OCI-LY3 (cell line): ENCODE data around the gene C6orf118.

Source experiments
- H2AFZ ChIP-seq: fragments of 200-600, 300-600 bp; shearing (Covaris generic); 2 replicates; pipeline ENCODE4 v1.6.0; 2014; ENCODE audit warnings: antibody characterized with exemption, low read depth, low read length
- H3K27ac ChIP-seq: fragments of 200-600, 300-600 bp; sonication (generic); 2 replicates; pipeline ENCODE4 v1.5.1; 2014; ENCODE audit warnings: mild to moderate bottlenecking, low read length, moderate library complexity, mixed read lengths
- H3K27me3 ChIP-seq: fragments of 200-600, 300-600 bp; sonication (generic); 2 replicates; pipeline ENCODE4 v1.6.1; 2014; ENCODE audit warnings: low read depth, low read length, mixed read lengths
- H3K36me3 ChIP-seq: fragments of 200-600, 300-600 bp; sonication (generic); replicated peaks from 2 replicates; pipeline ENCODE3; 2014; ENCODE audit warnings: low read depth, low read length, mixed read lengths
- H3K4me1 ChIP-seq: fragments of 300-600, 200-600 bp; sonication (generic); 2 replicates; pipeline ENCODE4 v1.6.1; 2014; ENCODE audit warnings: low read length, mixed read lengths
- H3K4me2 ChIP-seq: fragments of 200-600, 300-600 bp; sonication (generic); 2 replicates; pipeline ENCODE4 v1.6.1; 2014; ENCODE audit warnings: low read length, mixed read lengths
- H3K4me3 ChIP-seq: fragments of 300-600, 200-600 bp; sonication (generic); 2 replicates; pipeline ENCODE4 v1.5.1; 2014; ENCODE audit warnings: antibody characterized with exemption, mild to moderate bottlenecking, low read length, moderate library complexity
- H3K79me2 ChIP-seq: fragments of 300-600, 200-600 bp; shearing (Covaris generic); 2 replicates; pipeline ENCODE4 v1.6.1; 2014; ENCODE audit warnings: mild to moderate bottlenecking, low read length, mixed read lengths
- H3K9ac ChIP-seq: fragments of 300-600, 200-600 bp; shearing (Covaris generic); 2 replicates; pipeline ENCODE4 v1.6.0; 2014; ENCODE audit warnings: mild to moderate bottlenecking, low read length, moderate library complexity
- H3K9me3 ChIP-seq: fragments of 200-600, 300-600 bp; shearing (Covaris generic); 2 replicates; pipeline ENCODE4 v1.6.1; 2014; ENCODE audit warnings: low read length, mixed read lengths; ENCODE audit not compliant: insufficient read depth
- H4K20me1 ChIP-seq: fragments of 200-600, 300-600 bp; sonication (generic); 2 replicates; pipeline ENCODE4 v1.6.1; 2016; ENCODE audit warnings: low read length, mixed read lengths; ENCODE audit not compliant: insufficient read depth
- EZH2phosphoT487 ChIP-seq: fragments of 200-600 bp; shearing (Covaris generic); IDR thresholded peaks from 2 replicates; pipeline ENCODE4 v1.6.1; 2018; ENCODE audit warnings: antibody characterized with exemption, mixed run types, low read depth
- TF ChIP-seq, protein P1 (sequence below): fragments of 200-600, 300-600 bp; sonication (generic); IDR thresholded peaks from 2 replicates; pipeline ENCODE4 v1.5.1; 2014; ENCODE audit warnings: antibody characterized with exemption, low read length, low read depth

The C6orf118 gene

DNA sequence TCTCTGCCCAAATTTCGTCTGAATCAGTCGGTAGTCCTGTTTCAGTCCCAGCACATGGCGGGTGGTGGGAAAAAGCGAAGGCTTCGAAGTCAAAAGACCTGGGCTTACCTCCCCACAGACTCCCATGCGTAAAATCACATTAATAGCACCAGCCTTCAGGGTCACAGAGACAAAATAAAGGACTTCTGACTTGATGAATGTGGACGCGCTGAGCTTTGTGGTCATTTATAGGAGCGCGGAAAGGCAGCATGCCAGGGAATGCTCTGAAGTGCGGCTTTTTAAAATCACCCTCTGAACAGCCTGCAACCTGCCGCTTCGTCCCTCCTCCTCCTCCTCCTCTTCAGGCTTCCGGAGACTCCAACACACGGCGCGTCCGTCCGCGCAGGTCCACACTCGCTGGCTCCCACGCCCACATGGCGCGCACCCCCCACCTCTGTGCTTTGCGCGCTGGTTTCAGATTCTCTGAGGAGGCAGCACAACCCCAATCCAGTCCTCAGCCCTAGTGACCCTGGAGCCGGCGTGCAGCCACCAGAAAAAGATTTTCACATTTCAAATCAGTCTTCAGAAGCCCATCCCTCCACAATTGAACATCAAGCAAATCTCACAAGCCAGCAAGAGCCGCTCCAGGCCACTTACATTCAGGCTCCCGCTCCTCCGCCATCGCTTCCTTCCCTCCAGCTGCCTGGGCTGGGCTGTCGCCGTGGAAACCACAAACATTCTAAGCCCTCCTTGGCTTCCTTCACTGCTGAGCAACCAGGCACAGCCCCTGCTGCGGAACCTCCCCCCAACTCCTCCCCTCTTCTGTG, at the start of gene C6orf118:
Gene C6orf118 (minus strand): TSS at position 680 of the 806 bp plus-strand sequence. CDS start 19 bp downstream, at position 661.
- Histone ChIP-seq H3K4me2 (no peak within 1 kb of the TSS), H3K27ac (no peak within 1 kb of the TSS), H3K4me3 (no peak within 1 kb of the TSS), H3K4me1 (no peaks in the 10 kb centered on the region), H4K20me1 (no peaks in the 10 kb centered on the region), H3K9me3 (no peaks in the 10 kb centered on the region), H3K9ac (no peak within 1 kb of the TSS), H3K27me3 (no peaks in the 10 kb centered on the region), H3K79me2 (no peaks in the 10 kb centered on the region), H3K36me3 (no peaks in the 10 kb centered on the region), H2AFZ (no peak within 1 kb of the TSS)
- no peak for TF ChIP-seq EZH2phosphoT487
- TF ChIP-seq, protein P1, sequence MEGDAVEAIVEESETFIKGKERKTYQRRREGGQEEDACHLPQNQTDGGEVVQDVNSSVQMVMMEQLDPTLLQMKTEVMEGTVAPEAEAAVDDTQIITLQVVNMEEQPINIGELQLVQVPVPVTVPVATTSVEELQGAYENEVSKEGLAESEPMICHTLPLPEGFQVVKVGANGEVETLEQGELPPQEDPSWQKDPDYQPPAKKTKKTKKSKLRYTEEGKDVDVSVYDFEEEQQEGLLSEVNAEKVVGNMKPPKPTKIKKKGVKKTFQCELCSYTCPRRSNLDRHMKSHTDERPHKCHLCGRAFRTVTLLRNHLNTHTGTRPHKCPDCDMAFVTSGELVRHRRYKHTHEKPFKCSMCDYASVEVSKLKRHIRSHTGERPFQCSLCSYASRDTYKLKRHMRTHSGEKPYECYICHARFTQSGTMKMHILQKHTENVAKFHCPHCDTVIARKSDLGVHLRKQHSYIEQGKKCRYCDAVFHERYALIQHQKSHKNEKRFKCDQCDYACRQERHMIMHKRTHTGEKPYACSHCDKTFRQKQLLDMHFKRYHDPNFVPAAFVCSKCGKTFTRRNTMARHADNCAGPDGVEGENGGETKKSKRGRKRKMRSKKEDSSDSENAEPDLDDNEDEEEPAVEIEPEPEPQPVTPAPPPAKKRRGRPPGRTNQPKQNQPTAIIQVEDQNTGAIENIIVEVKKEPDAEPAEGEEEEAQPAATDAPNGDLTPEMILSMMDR, result no peak

DNA sequence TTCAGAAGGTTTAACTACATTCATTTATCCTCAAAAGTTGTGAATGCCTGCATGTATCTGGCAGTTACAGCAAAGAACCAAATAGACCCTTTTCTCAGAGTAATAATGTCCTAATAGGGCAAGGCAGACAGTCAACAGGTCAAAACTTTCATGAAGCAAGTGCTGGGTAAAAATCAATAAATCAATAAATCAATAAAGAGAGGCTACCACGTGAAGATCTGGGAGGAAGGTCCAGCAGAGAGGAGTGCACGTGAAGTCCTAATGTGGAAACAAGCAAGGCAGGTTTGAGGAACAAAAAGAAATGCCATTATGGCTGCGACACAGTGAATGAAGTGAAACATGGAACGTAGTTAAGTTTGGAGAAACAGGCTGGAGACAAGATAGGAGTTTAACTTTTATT, 36.3 kb upstream of the C6orf118 start:
- Histone ChIP-seq H3K4me2 (no peak overlapping the region), H3K9ac (no peak overlapping the region), H3K27ac (no peak overlapping the region), H3K79me2 (no peaks in the 10 kb centered on the region), H2AFZ (no peak overlapping the region), H4K20me1 (no peaks in the 10 kb centered on the region), H3K27me3 (no peaks in the 10 kb centered on the region), H3K4me3 (no peak overlapping the region), H3K9me3 (no peaks in the 10 kb centered on the region), H3K4me1 (no peaks in the 10 kb centered on the region), H3K36me3 (no peaks in the 10 kb centered on the region)
- TF ChIP-seq, protein P1, result no peak
- TF ChIP-seq EZH2phosphoT487, result no peak

DNA sequence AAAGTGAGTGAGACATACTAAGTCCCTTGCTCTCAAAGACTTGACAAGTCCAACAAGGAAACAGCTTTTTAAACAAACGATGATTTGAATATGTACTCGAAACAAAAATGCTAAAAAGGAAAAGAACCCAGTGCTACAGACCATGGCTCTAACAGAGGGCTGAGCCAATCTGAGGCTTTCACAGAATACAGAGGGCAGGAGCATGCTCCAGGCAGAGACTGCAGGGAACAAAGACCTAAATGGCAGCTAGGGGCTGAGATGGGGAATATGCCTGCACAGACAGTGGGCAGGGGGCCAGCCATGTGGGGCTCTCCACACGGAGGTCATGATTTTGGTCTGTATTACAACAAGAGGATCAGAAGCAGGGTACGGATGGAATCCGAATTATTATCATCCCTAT, 31.1 kb upstream of the C6orf118 start:
- Histone ChIP-seq H2AFZ (no peak overlapping the region), H4K20me1 (no peaks in the 10 kb centered on the region), H3K27ac (no peak overlapping the region), H3K27me3 (no peaks in the 10 kb centered on the region), H3K4me3 (no peak overlapping the region), H3K4me2 (no peak overlapping the region), H3K9ac (no peak overlapping the region), H3K36me3 (no peaks in the 10 kb centered on the region), H3K79me2 (no peaks in the 10 kb centered on the region), H3K4me1 (no peaks in the 10 kb centered on the region), H3K9me3 (no peaks in the 10 kb centered on the region)
- TF ChIP-seq EZH2phosphoT487, result no peak
- TF ChIP-seq, protein P1, result no peak

DNA sequence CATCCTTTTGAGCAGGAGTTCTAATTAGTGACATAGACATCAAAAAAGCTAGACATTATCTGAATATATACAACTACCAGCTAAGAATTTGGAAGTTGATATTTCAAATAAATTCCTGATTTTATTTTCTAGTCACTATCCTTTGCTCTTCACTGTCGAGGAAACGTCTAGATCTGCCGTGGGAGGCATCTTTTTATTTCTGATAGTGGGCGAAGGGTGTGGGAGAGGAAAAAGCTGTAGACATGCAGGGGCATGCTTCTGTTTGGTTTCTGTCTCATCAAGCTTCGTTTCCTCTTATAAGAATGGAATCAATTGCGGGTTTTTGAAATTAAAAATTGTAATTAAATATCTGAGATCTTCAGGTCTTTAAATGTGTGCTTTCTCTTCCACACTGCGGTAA, 16.2 kb upstream of the C6orf118 start:
- no peaks in the 10 kb centered on the region for H3K27me3 ChIP-seq
- no peak overlapping the region for H3K4me2 ChIP-seq
- no peak overlapping the region for H3K27ac ChIP-seq
- no peak for TF ChIP-seq EZH2phosphoT487
- TF ChIP-seq, protein P1, result no peak
- H3K36me3 ChIP-seq, result no peaks in the 10 kb centered on the region
- H3K9me3 ChIP-seq, result no peaks in the 10 kb centered on the region
- H4K20me1 ChIP-seq, result no peaks in the 10 kb centered on the region
- H3K4me1 ChIP-seq, result no peaks in the 10 kb centered on the region
- H3K79me2 ChIP-seq, result no peaks in the 10 kb centered on the region
- no peak overlapping the region for H3K9ac ChIP-seq
- no peak overlapping the region for H3K4me3 ChIP-seq
- H2AFZ ChIP-seq, result no peak overlapping the region
